HepG2 (cell line): ENCODE measurements around the gene SLC11A1. TPM values are rescaled to one million over a fixed set of nuclear protein-coding genes. Genes with fewer than 3 reads are reported as not detected.

Experiments
- FOXM1 ChIP-seq: sonication (generic); formaldehyde crosslinking; IDR thresholded peaks from 2 replicates; pipeline ENCODE4 v1.5.0; 2020; ENCODE audit warnings: missing genetic modification reagents
- KIAA2018 ChIP-seq: sonication (generic); formaldehyde crosslinking; IDR thresholded peaks from 2 replicates; pipeline ENCODE4 v1.5.0; 2020; ENCODE audit warnings: mild to moderate bottlenecking, missing genetic modification reagents, borderline replicate concordance
- PBX2 ChIP-seq: IDR thresholded peaks from 2 replicates; pipeline ENCODE4 v1.6.1; 2016; ENCODE audit warnings: control low read depth
- SIN3A ChIP-seq: IDR thresholded peaks from 2 replicates; pipeline ENCODE4 v1.6.1; 2011; ENCODE audit warnings: low read depth, mild to moderate bottlenecking, control low read depth, low read length, borderline replicate concordance
- SP4 ChIP-seq: sonication (generic); formaldehyde crosslinking; IDR thresholded peaks from 2 replicates; pipeline ENCODE4 v1.8.1; 2023; ENCODE audit warnings: mild to moderate bottlenecking, missing genetic modification reagents
- TSC22D2 ChIP-seq: sonication (generic); formaldehyde crosslinking; IDR thresholded peaks from 2 replicates; pipeline ENCODE4 v1.5.1; 2020; ENCODE audit warnings: missing genetic modification reagents, mild to moderate bottlenecking, borderline replicate concordance
- ZNF224 ChIP-seq: sonication (generic); formaldehyde crosslinking; IDR thresholded peaks from 2 replicates; pipeline ENCODE4 v1.5.0; 2020; ENCODE audit warnings: mild to moderate bottlenecking, missing genetic modification reagents
- ZNF24 ChIP-seq: fragments of 450-650 bp; IDR thresholded peaks from 2 replicates; pipeline ENCODE4 v1.6.1; 2017; ENCODE audit warnings: antibody characterized with exemption, mild to moderate bottlenecking
- ZNF281 ChIP-seq: sonication (generic); formaldehyde crosslinking; IDR thresholded peaks from 2 replicates; pipeline ENCODE4 v1.4.0; 2020; ENCODE audit warnings: missing genetic modification reagents, borderline replicate concordance
- polyA plus RNA-seq, 8 experiments: library from polyadenylated mRNA; depleted of rRNA in 3 of 8; stranded (reverse) in 7 of 8; unstranded in 1 of 8; fragments of >200 nt; fragmentation: Illumina TruSeq in 4 of 8; extraction: Trizol in 4 of 8; gene quantifications; 2 replicates each; pipeline versions ENCODE4 v1.2.1 to v1.2.3, GENCODE V29; 2011 to 2016; ENCODE audit warnings: low read depth in 4 of 8, missing spikeins in 1 of 8, mixed read lengths in 1 of 8; ENCODE audit not compliant: insufficient read depth in 1 of 8
- total RNA-seq, 5 experiments: library from RNA; depleted of rRNA; stranded (reverse); fragments of >200 nt; fragmentation: Illumina TruSeq; extraction: Trizol; gene quantifications; 2 replicates each; pipeline ENCODE4 v1.2.3, GENCODE V29; 2016; ENCODE audit warnings: low read depth in 1 of 5

Gene SLC11A1
- total and polyA plus RNA-seq, 2 of the 13 experiments (the other 11 are each of a cell fraction or from before 2014, with no cell fraction given): 0.33 to 2.3 TPM

- no peak for TF ChIP-seq TSC22D2 (CRISPR knock-in tag)
- 0 out of 2 replicates have a peak, but pooled peaks have one; percentile 19 for TF ChIP-seq PBX2 (CRISPR knock-in tag)
- TF ChIP-seq SIN3A: no peak
- no peak for TF ChIP-seq ZNF24
- peak; percentile 60 for TF ChIP-seq SP4
- TF ChIP-seq KIAA2018 (CRISPR knock-in tag): no peak
- TF ChIP-seq ZNF224: no peak
- TF ChIP-seq ZNF281: peak; percentile 44; the same call in 1 of the 2 replicates
- TF ChIP-seq FOXM1: no peak
Observed at GRCh38 chr2:218389333-218390150, 7.5 kb downstream of the SLC11A1 start (continued).
